Neuronal stem cell (in vitro differentiated cells): ENCODE results near the gene XXYLT1.

ENCODE experiments used
- DNase-seq: peaks from one replicate; pipeline ENCODE4 v3.0.0-alpha.2; 2013; ENCODE audit warnings: low spot score
- H2AFZ ChIP-seq: one replicate; pipeline ENCODE4 v1.6.1; 2013; ENCODE audit warnings: mild to moderate bottlenecking, low read length, inconsistent platforms
- H2AK5ac ChIP-seq: 2 replicates; pipeline ENCODE4 v1.6.1; 2013; ENCODE audit warnings: low read depth, mild to moderate bottlenecking, inconsistent platforms, low read length, moderate library complexity, mixed read lengths
- H2BK120ac ChIP-seq: 2 replicates; pipeline ENCODE4 v1.6.1; 2013; ENCODE audit warnings: low read depth, mild to moderate bottlenecking, inconsistent platforms, low read length, moderate library complexity, mixed read lengths
- H2BK12ac ChIP-seq: one replicate; pipeline ENCODE4 v1.6.1; 2013; ENCODE audit warnings: low read length, inconsistent platforms
- H2BK15ac ChIP-seq: 2 replicates; pipeline ENCODE4 v1.6.1; 2013; ENCODE audit warnings: mild to moderate bottlenecking, low read length, inconsistent platforms, mixed read lengths
- H2BK5ac ChIP-seq: one replicate; pipeline ENCODE4 v1.6.1; 2013; ENCODE audit warnings: inconsistent platforms, mild to moderate bottlenecking, low read length, moderate library complexity
- H3K14ac ChIP-seq: one replicate; pipeline ENCODE4 v1.6.1; 2013; ENCODE audit warnings: low read length, inconsistent platforms
- H3K18ac ChIP-seq: 2 replicates; pipeline ENCODE4 v1.6.1; 2013; ENCODE audit warnings: low read length, inconsistent platforms
- H3K23ac ChIP-seq: 2 replicates; pipeline ENCODE4 v1.6.1; 2013; ENCODE audit warnings: low read depth, mild to moderate bottlenecking, mixed read lengths, low read length, inconsistent platforms; ENCODE audit not compliant: poor library complexity
- H3K27ac ChIP-seq: replicated peaks from 3 replicates; pipeline ENCODE4 v1.5.1; 2013; ENCODE audit warnings: low read length, inconsistent platforms
- H3K27me3 ChIP-seq, 3 experiments: 2 replicates each; pipeline ENCODE4 v1.6.1; 2013; ENCODE audit warnings: low read length in 3 of 3, mild to moderate bottlenecking in 2 of 3, inconsistent platforms in 1 of 3, low read depth in 1 of 3, mixed read lengths in 1 of 3, moderate library complexity in 1 of 3; ENCODE audit not compliant: control insufficient read depth in 3 of 3, insufficient read depth in 3 of 3
- H3K36me3 ChIP-seq, 2 donors: replicated peaks in 1 of 2; 2 replicates each; pipeline ENCODE4 v1.6.1; 2013; ENCODE audit warnings: low read length in 2 of 2; ENCODE audit not compliant: control insufficient read depth in 2 of 2, insufficient read depth in 2 of 2
- H3K4ac ChIP-seq: 2 replicates; pipeline ENCODE4 v1.6.1; 2013; ENCODE audit warnings: inconsistent platforms, mild to moderate bottlenecking, low read length, moderate library complexity
- H3K4me1 ChIP-seq, 2 donors: 1 replicate in 1 of 2; 2 replicates in 1 of 2; pipeline ENCODE4 v1.6.1; 2013; ENCODE audit warnings: low read length in 2 of 2, low read depth in 1 of 2; ENCODE audit not compliant: control insufficient read depth in 2 of 2, insufficient read depth in 1 of 2
- H3K4me2 ChIP-seq: one replicate; pipeline ENCODE4 v1.6.1; 2013; ENCODE audit warnings: mild to moderate bottlenecking, low read length, inconsistent platforms; ENCODE audit not compliant: insufficient read depth, poor library complexity, severe bottlenecking
- H3K4me3 ChIP-seq, 2 donors: 2 replicates each; pipeline ENCODE4 v1.5.1; 2013; ENCODE audit warnings: low read length in 2 of 2, mild to moderate bottlenecking in 2 of 2, inconsistent platforms in 1 of 2, moderate library complexity in 1 of 2
- H3K79me1 ChIP-seq: one replicate; pipeline ENCODE4 v1.6.1; 2013; ENCODE audit warnings: low read depth, mild to moderate bottlenecking, inconsistent platforms, low read length, moderate library complexity
- H3K9ac ChIP-seq: one replicate; pipeline ENCODE4 v1.6.1; 2013; ENCODE audit warnings: mild to moderate bottlenecking, low read depth, low read length, inconsistent platforms; ENCODE audit not compliant: poor library complexity
- H3K9me3 ChIP-seq, 2 donors: replicated peaks in 1 of 2; 2 replicates each; pipeline versions ENCODE3 to v1.6.1; 2013; ENCODE audit warnings: low read length in 2 of 2, mild to moderate bottlenecking in 2 of 2, inconsistent platforms in 1 of 2, low read depth in 1 of 2, mixed read lengths in 1 of 2, moderate library complexity in 1 of 2; ENCODE audit not compliant: control insufficient read depth in 2 of 2, insufficient read depth in 1 of 2
- H4K8ac ChIP-seq: one replicate; pipeline ENCODE4 v1.6.1; 2013; ENCODE audit warnings: low read depth, mild to moderate bottlenecking, inconsistent platforms, low read length, moderate library complexity
- H4K91ac ChIP-seq: one replicate; pipeline ENCODE4 v1.6.1; 2013; ENCODE audit warnings: low read length, low read depth, mild to moderate bottlenecking, inconsistent platforms; ENCODE audit not compliant: poor library complexity
- WGBS, 2 donors: extraction: QIAGEN DNeasy Blood & Tissue Kit; methylation state at CpG; one replicate each; pipeline ENCODE4 v1.1.7; 2013; ENCODE audit warnings: missing lambda C conversion rate in 2 of 2, mixed read lengths in 1 of 2; ENCODE audit not compliant: insufficient read length in 2 of 2, insufficient replicate concordance in 1 of 2; ENCODE audit errors: extremely low coverage in 2 of 2; 5-methylcytosine and 5-hydroxymethylcytosine counted together

Gene XXYLT1

GRCh38 chr3:195126056-195126605 is 144.8 kb downstream of the XXYLT1 start:
- no peak for DNase-seq

GRCh38 chr3:195125646-195126045 is 145.3 kb downstream of the XXYLT1 start:
- Histone ChIP-seq H3K4me3 (no peak overlapping the region), H3K4me2 (no peak overlapping the region), H2BK120ac (no peak overlapping the region), H3K18ac (no peak overlapping the region), H2BK5ac (no peak overlapping the region), H3K14ac (no peak overlapping the region), H3K27me3 (no peaks in the 10 kb centered on the region), H3K9me3 (no peaks in the 10 kb centered on the region), H3K27ac (no peak overlapping the region), H3K36me3 (no peaks in the 10 kb centered on the region), H3K23ac (no peak overlapping the region), H3K4ac (no peak overlapping the region), H4K91ac (no peak overlapping the region), H2BK15ac (no peak overlapping the region), H2BK12ac (no peak overlapping the region), H3K9ac (no peak overlapping the region), H3K79me1 (peaks cover 4% of the 10 kb centered on the region), H4K8ac (no peak overlapping the region), H2AK5ac (no peak overlapping the region), H2AFZ (no peak overlapping the region), H3K4me1 (peaks cover 2 to 5% of the 10 kb centered on the region in 2 donors)
- DNase-seq = no peak
- WGBS, 2 donors = no CpG with 5 or more reads among the region's 11 CpGs

More at GRCh38 chr3:195126056-195126605, 144.8 kb downstream of the XXYLT1 start:
- H2BK120ac ChIP-seq = no peak overlapping the region
- no peaks in the 10 kb centered on the region for H3K9me3 ChIP-seq
- H3K27me3 ChIP-seq = no peaks in the 10 kb centered on the region
- no peak overlapping the region for H4K8ac ChIP-seq
- H3K18ac ChIP-seq = no peak overlapping the region
- H3K14ac ChIP-seq = no peak overlapping the region
- no peak overlapping the region for H3K4me3 ChIP-seq
- no peak overlapping the region for H3K9ac ChIP-seq
- H2BK15ac ChIP-seq = no peak overlapping the region
- no peak overlapping the region for H2AFZ ChIP-seq
- no peaks in the 10 kb centered on the region for H3K36me3 ChIP-seq
- no peak overlapping the region for H3K27ac ChIP-seq
- H3K23ac ChIP-seq = no peak overlapping the region
- H2BK12ac ChIP-seq = no peak overlapping the region
- H4K91ac ChIP-seq = no peak overlapping the region
- H3K4me1 ChIP-seq = peaks cover 3 to 5% of the 10 kb centered on the region in 2 donors
- no peak overlapping the region for H3K4ac ChIP-seq
- no peak overlapping the region for H3K4me2 ChIP-seq
- no peak overlapping the region for H2AK5ac ChIP-seq
- no CpG with 5 or more reads among the region's 14 CpGs for WGBS, 2 donors
- no peak overlapping the region for H2BK5ac ChIP-seq
- H3K79me1 ChIP-seq = peaks cover 2% of the 10 kb centered on the region

- no peak overlapping the region for H2BK5ac ChIP-seq
- H3K27ac ChIP-seq = no peak overlapping the region
- H2BK12ac ChIP-seq = no peak overlapping the region
- H2BK120ac ChIP-seq = no peak overlapping the region
- H2BK15ac ChIP-seq = no peak overlapping the region
- no peak overlapping the region for H4K8ac ChIP-seq
- H3K4me1 ChIP-seq = peaks cover 4 to 7% of the 10 kb centered on the region in 2 donors
- no peak overlapping the region for H3K4ac ChIP-seq
- no CpG with 5 or more reads among the region's 18 CpGs for WGBS, 2 donors
- no peak overlapping the region for H3K4me2 ChIP-seq
- no peaks in the 10 kb centered on the region for H3K36me3 ChIP-seq
- H3K23ac ChIP-seq = no peak overlapping the region
- H2AFZ ChIP-seq = no peak overlapping the region
- H3K9me3 ChIP-seq = no peaks in the 10 kb centered on the region
- H3K9ac ChIP-seq = no peak overlapping the region
- H4K91ac ChIP-seq = no peak overlapping the region
- no peak overlapping the region for H3K4me3 ChIP-seq
- H3K27me3 ChIP-seq = no peaks in the 10 kb centered on the region
- no peak overlapping the region for H3K14ac ChIP-seq
- no peak for DNase-seq
- H3K18ac ChIP-seq = no peak overlapping the region
- H2AK5ac ChIP-seq = no peak overlapping the region
- peaks cover 4% of the 10 kb centered on the region for H3K79me1 ChIP-seq
Observed at GRCh38 chr3:195124378-195124992, 146.5 kb downstream of the XXYLT1 start.

GRCh38 chr3:195123281-195123691 is 147.7 kb downstream of the XXYLT1 start:
- Histone ChIP-seq H3K18ac (no peak overlapping the region), H3K23ac (no peak overlapping the region), H2AK5ac (no peak overlapping the region), H2BK5ac (no peak overlapping the region), H3K4ac (no peak overlapping the region), H3K9ac (no peak overlapping the region), H3K4me1 (peaks cover 6 to 15% of the 10 kb centered on the region in 2 donors), H3K79me1 (peaks cover 4% of the 10 kb centered on the region), H3K4me2 (no peak overlapping the region), H2BK15ac (no peak overlapping the region), H3K14ac (no peak overlapping the region), H3K27me3 (no peaks in the 10 kb centered on the region), H2AFZ (no peak overlapping the region), H3K9me3 (no peaks in the 10 kb centered on the region), H3K36me3 (no peaks in the 10 kb centered on the region), H4K8ac (no peak overlapping the region), H2BK12ac (no peak overlapping the region), H4K91ac (no peak overlapping the region), H3K4me3 (no peak overlapping the region), H2BK120ac (no peak overlapping the region), H3K27ac (no peak overlapping the region)
- DNase-seq = no peak
- WGBS, 2 donors = no CpG with 5 or more reads among the region's 13 CpGs
